OCI-LY1 (cell line): ENCODE measurements around the gene NEU1.

Experiments used
- CTCF ChIP-seq: fragments of 200-600 bp; sonication (generic), shearing (Covaris generic); IDR thresholded peaks from 2 replicates; pipeline ENCODE4 v1.5.1; 2017; ENCODE audit warnings: mild to moderate bottlenecking, antibody characterized with exemption, low read length, moderate library complexity, mixed read lengths
- EZH2 ChIP-seq: fragments of 200-600 bp; sonication (generic), shearing (Covaris generic); IDR thresholded peaks from 2 replicates; pipeline ENCODE4 v1.8.0; 2017; ENCODE audit warnings: borderline replicate concordance, mixed run types, mild to moderate bottlenecking, antibody characterized with exemption, low read length, moderate library complexity, mixed read lengths

GRCh38 chr6:31822036-31822821 is 40.4 kb downstream of the NEU1 start:
- no peak for TF ChIP-seq EZH2
- TF ChIP-seq CTCF: no peak
